ENCODE measurements around the gene C14orf180. TPM values are rescaled to one million over a fixed set of nuclear protein-coding genes. Genes with fewer than 3 reads are reported as not detected.

The C14orf180 gene
- total RNA-seq, 2 experiments from 2014 or later = not detected

- no peak overlapping the region for H3K4me3 ChIP-seq (ENCODE audit: low read depth, low read length, poor library complexity, severe bottlenecking)
- H3K4me2 ChIP-seq (ENCODE audit: low read length) = no peak overlapping the region
- H3K36me3 ChIP-seq (ENCODE audit: insufficient read depth, low read length) = no peaks in the 10 kb centered on the region
- no peaks in the 10 kb centered on the region for H3K9me3 ChIP-seq (ENCODE audit: low read length)
- H4K20me1 ChIP-seq (ENCODE audit: insufficient read depth, low read length) = no peaks in the 10 kb centered on the region
- H3K4me1 ChIP-seq (ENCODE audit: insufficient read depth, low read length, poor library complexity, severe bottlenecking) = no peaks in the 10 kb centered on the region
- intact Hi-C loops (cut with micrococcal nuclease; ENCODE audit: unreplicated experiment) = no loop called here
- TF ChIP-seq EZH2phosphoT487 (IDR thresholded peaks at IDR 0.05; ENCODE audit: borderline replicate concordance, low read depth, low read length) = no peak
- ChIA-PET CTCF (ENCODE audit: unreplicated experiment) (no interaction called here), POLR2A (no interaction called here)
- H3K79me2 ChIP-seq (ENCODE audit: insufficient read depth, low read depth, low read length) = no peaks in the 10 kb centered on the region
- H3K9me2 ChIP-seq (ENCODE audit: insufficient read depth, low read length) = no peaks in the 10 kb centered on the region
- H3K27ac ChIP-seq (ENCODE audit: low read depth, low read length, poor library complexity, severe bottlenecking) = no peak overlapping the region
- BruUV-seq (replicated peaks) = no TSS peak
- H2AFZ ChIP-seq (ENCODE audit: low read length) = no peak overlapping the region
- no peak for DNase-seq (ENCODE audit: low spot score)
These were observed 30.1 kb downstream of the C14orf180 start for GRCh38 chr14:104609666-104610065.

GRCh38 chr14:104610749-104611310 is 31.3 kb downstream of the C14orf180 start:
- ChIA-PET CTCF (ENCODE audit: unreplicated experiment) (no interaction called here), POLR2A (no interaction called here)
- Histone ChIP-seq H3K4me3 (ENCODE audit: low read depth, low read length, poor library complexity, severe bottlenecking) (no peak overlapping the region), H3K9me2 (ENCODE audit: insufficient read depth, low read length) (no peaks in the 10 kb centered on the region), H2AFZ (ENCODE audit: low read length) (no peak overlapping the region), H3K4me2 (ENCODE audit: low read length) (no peak overlapping the region), H3K9me3 (ENCODE audit: low read length) (no peaks in the 10 kb centered on the region), H4K20me1 (ENCODE audit: insufficient read depth, low read length) (no peaks in the 10 kb centered on the region), H3K4me1 (ENCODE audit: insufficient read depth, low read length, poor library complexity, severe bottlenecking) (no peaks in the 10 kb centered on the region), H3K27ac (ENCODE audit: low read depth, low read length, poor library complexity, severe bottlenecking) (no peak overlapping the region), H3K36me3 (ENCODE audit: insufficient read depth, low read length) (no peaks in the 10 kb centered on the region), H3K79me2 (ENCODE audit: insufficient read depth, low read depth, low read length) (no peaks in the 10 kb centered on the region)
- intact Hi-C loops (cut with micrococcal nuclease; ENCODE audit: unreplicated experiment) = no loop called here
- no peak for TF ChIP-seq EZH2phosphoT487 (IDR thresholded peaks at IDR 0.05; ENCODE audit: borderline replicate concordance, low read depth, low read length)
- TF ChIP-seq, protein P1, sequence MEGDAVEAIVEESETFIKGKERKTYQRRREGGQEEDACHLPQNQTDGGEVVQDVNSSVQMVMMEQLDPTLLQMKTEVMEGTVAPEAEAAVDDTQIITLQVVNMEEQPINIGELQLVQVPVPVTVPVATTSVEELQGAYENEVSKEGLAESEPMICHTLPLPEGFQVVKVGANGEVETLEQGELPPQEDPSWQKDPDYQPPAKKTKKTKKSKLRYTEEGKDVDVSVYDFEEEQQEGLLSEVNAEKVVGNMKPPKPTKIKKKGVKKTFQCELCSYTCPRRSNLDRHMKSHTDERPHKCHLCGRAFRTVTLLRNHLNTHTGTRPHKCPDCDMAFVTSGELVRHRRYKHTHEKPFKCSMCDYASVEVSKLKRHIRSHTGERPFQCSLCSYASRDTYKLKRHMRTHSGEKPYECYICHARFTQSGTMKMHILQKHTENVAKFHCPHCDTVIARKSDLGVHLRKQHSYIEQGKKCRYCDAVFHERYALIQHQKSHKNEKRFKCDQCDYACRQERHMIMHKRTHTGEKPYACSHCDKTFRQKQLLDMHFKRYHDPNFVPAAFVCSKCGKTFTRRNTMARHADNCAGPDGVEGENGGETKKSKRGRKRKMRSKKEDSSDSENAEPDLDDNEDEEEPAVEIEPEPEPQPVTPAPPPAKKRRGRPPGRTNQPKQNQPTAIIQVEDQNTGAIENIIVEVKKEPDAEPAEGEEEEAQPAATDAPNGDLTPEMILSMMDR (conservative IDR thresholded peaks at IDR 0.05; ENCODE audit: low read length) = no peak
- DNase-seq (ENCODE audit: low spot score) = no peak
- BruUV-seq (replicated peaks) = no TSS peak

DNA sequence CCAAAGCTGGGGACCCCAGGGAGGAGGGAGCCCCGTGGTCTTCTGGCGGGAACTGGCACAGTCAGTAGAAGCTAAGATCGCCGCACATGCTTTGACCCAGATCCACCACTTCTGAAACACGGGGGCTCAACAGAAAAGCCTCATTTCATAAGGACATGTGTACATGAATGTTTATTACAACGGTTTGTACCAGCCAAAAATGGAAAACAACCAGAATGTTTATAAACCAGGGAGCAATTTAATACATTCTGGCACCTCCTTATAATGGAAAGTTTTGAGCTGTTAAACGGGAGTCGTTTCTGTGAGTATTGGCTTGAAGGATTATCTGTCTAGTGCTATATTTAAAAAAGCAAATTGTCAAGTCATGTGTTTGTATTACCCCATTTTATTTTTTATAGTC is 32.3 kb downstream of the C14orf180 start:
- DNase-seq (ENCODE audit: low spot score) = no peak
- Histone ChIP-seq H3K27ac (ENCODE audit: low read depth, low read length, poor library complexity, severe bottlenecking) (no peak overlapping the region), H3K4me1 (ENCODE audit: insufficient read depth, low read length, poor library complexity, severe bottlenecking) (no peaks in the 10 kb centered on the region), H2AFZ (ENCODE audit: low read length) (no peak overlapping the region), H3K36me3 (ENCODE audit: insufficient read depth, low read length) (no peaks in the 10 kb centered on the region), H3K4me2 (ENCODE audit: low read length) (no peak overlapping the region), H3K9me2 (ENCODE audit: insufficient read depth, low read length) (no peaks in the 10 kb centered on the region), H3K79me2 (ENCODE audit: insufficient read depth, low read depth, low read length) (no peaks in the 10 kb centered on the region), H4K20me1 (ENCODE audit: insufficient read depth, low read length) (no peaks in the 10 kb centered on the region), H3K9me3 (ENCODE audit: low read length) (no peaks in the 10 kb centered on the region), H3K4me3 (ENCODE audit: low read depth, low read length, poor library complexity, severe bottlenecking) (no peak overlapping the region)
- intact Hi-C loops (cut with micrococcal nuclease; ENCODE audit: unreplicated experiment) = no loop called here
- POLR2A ChIA-PET = no interaction called here
- TF ChIP-seq EZH2phosphoT487 (IDR thresholded peaks at IDR 0.05; ENCODE audit: borderline replicate concordance, low read depth, low read length) = no peak
- TF ChIP-seq, protein P1 (conservative IDR thresholded peaks at IDR 0.05; ENCODE audit: low read length) = no peak
- CTCF ChIA-PET (ENCODE audit: unreplicated experiment) = no interaction called here
- no TSS peak for BruUV-seq (replicated peaks)
